GM12878 (cell line): ENCODE results near the gene SYPL2. TPM values are rescaled to one million over a fixed set of nuclear protein-coding genes. Genes with fewer than 3 reads are reported as not detected.

Experiments used
- ATAC-seq: fragments of 200-7000 bp; cut with Tn5 transposase; 3 replicates; pipeline ENCODE4 v1.9.1; 2020; ENCODE audit warnings: mild to moderate bottlenecking, moderate library complexity
- Bru-seq: library from RNA; stranded (reverse); fragments of 400-500 nt; gene quantifications from one replicate; lab custom pipeline; 2021; lab: Mats Ljungman, UMichigan
- BruChase-seq, 2 experiments: library from RNA; stranded (reverse); fragments of 400-500 nt; gene quantifications; one replicate each; lab custom pipeline; 2021; lab: Mats Ljungman, UMichigan
- BruUV-seq: library from RNA; stranded (reverse); fragments of 400-500 nt; replicated peaks from 2 replicates; lab custom pipeline; 2021; lab: Mats Ljungman, UMichigan
- CTCF ChIA-PET: fragments of 300-600 bp; sonication (Branson Sonifier 250); formaldehyde crosslinking; extraction: SDS; loops from one replicate; lab custom pipeline; 2021; ENCODE audit warnings: inconsistent platforms; lab: Yijun Ruan, JAX
- POLR2A ChIA-PET: fragments of 350-600 bp; formaldehyde crosslinking; extraction: SDS; loops from one replicate; lab custom pipeline; 2021; ENCODE audit warnings: inconsistent platforms; lab: Charles Lee
- RAD21 ChIA-PET: fragments of 300-600 bp; sonication (Branson Sonifier 250); formaldehyde crosslinking; loops from one replicate; lab custom pipeline; 2023; ENCODE audit warnings: antibody characterized with exemption; ENCODE audit not compliant: unreplicated experiment; lab: Charles Lee
- SMC1A ChIA-PET: fragments of 300-600 bp; sonication (Branson Sonifier 250); formaldehyde crosslinking; loops from one replicate; lab custom pipeline; 2023; ENCODE audit not compliant: unreplicated experiment, uncharacterized antibody; lab: Charles Lee
- DNase-seq: peaks from one replicate; pipeline ENCODE4 v3.0.0-alpha.2; 2011; ENCODE audit warnings: low read depth, low spot score
- FAIRE-seq: peaks from 3 replicates; lab custom pipeline; 2011; peaks lifted over from hg19 to GRCh38; lab: Jason Lieb, UNC
- H2AFZ ChIP-seq: 2 replicates; pipeline ENCODE4 v1.6.0; 2011; ENCODE audit warnings: low read depth, low read length, control low read depth; ENCODE audit not compliant: control insufficient read depth
- H3K27ac ChIP-seq: 2 replicates; pipeline ENCODE4 v1.5.1; 2011; ENCODE audit warnings: control low read depth; ENCODE audit not compliant: control insufficient read depth, insufficient read depth
- H3K27me3 ChIP-seq, 2 experiments: replicated peaks in 1 of 2; 2 replicates each; pipeline versions ENCODE4 v1.6.0 to v1.6.1; 2011; ENCODE audit warnings: low read length in 1 of 2; ENCODE audit not compliant: control insufficient read depth in 2 of 2, insufficient read depth in 2 of 2
- H3K36me3 ChIP-seq, 2 experiments: 2 replicates each; pipeline ENCODE4 v1.5.1; 2011; ENCODE audit warnings: low read length in 1 of 2; ENCODE audit not compliant: control insufficient read depth in 2 of 2, insufficient read depth in 2 of 2
- H3K4me1 ChIP-seq: 2 replicates; pipeline ENCODE4 v1.6.1; 2011; ENCODE audit warnings: mild to moderate bottlenecking, low read length, moderate library complexity, mixed read lengths; ENCODE audit not compliant: control insufficient read depth, insufficient read depth
- H3K4me2 ChIP-seq: 2 replicates; pipeline ENCODE4 v1.6.0; 2011; ENCODE audit warnings: control low read depth; ENCODE audit not compliant: control insufficient read depth, insufficient read depth
- H3K4me3 ChIP-seq: fragments of 200-600 bp; sonication (generic); 2 replicates; pipeline ENCODE4 v1.5.1; 2016
- H3K79me2 ChIP-seq: 2 replicates; pipeline ENCODE4 v1.6.0; 2011; ENCODE audit warnings: low read length; ENCODE audit not compliant: control insufficient read depth, insufficient read depth
- H3K9ac ChIP-seq: 2 replicates; pipeline ENCODE4 v1.8.0; 2011; ENCODE audit warnings: low read length, control low read depth, mixed read lengths; ENCODE audit not compliant: control insufficient read depth, insufficient read depth
- H3K9me3 ChIP-seq: replicated peaks from 3 replicates; pipeline ENCODE4 v1.5.1; 2011; ENCODE audit warnings: mild to moderate bottlenecking, low read length; ENCODE audit not compliant: control insufficient read depth, insufficient read depth
- H4K20me1 ChIP-seq: 2 replicates; pipeline ENCODE4 v1.6.0; 2011; ENCODE audit not compliant: control insufficient read depth, insufficient read depth
- CHD1 ChIP-seq: IDR thresholded peaks from 2 replicates; pipeline ENCODE4 v1.6.1; 2012; ENCODE audit warnings: low read depth, low read length, improper control_type of control experiment
- IKZF1 ChIP-seq: fragments of 450-650 bp; conservative IDR thresholded peaks from 2 replicates; pipeline ENCODE4 v1.6.1; 2017; ENCODE audit warnings: antibody characterized with exemption, mild to moderate bottlenecking
- NFIC ChIP-seq: IDR thresholded peaks from 2 replicates; pipeline ENCODE4 v1.6.1; 2012; ENCODE audit warnings: low read depth, mild to moderate bottlenecking, inconsistent platforms, low read length, moderate library complexity
- SUZ12 ChIP-seq: fragments of 200-600 bp; sonication (generic); IDR thresholded peaks from one replicate; pipeline ENCODE4 v1.6.1; 2018; ENCODE audit warnings: antibody characterized with exemption, mild to moderate bottlenecking; ENCODE audit not compliant: unreplicated experiment
- WGBS: methylation state at CpG from one replicate; pipeline ENCODE4 v1.1.6; 2016; ENCODE audit warnings: low lambda C conversion rate; ENCODE audit not compliant: insufficient replicate concordance, insufficient coverage; ENCODE audit errors: missing lambda C conversion rate; 5-methylcytosine and 5-hydroxymethylcytosine counted together
- in situ Hi-C: fragments of 300-500 bp; cut with MboI; formaldehyde crosslinking; loops from 9 replicates; pipeline ENCODE4 v1.14.3; 2018; ENCODE audit warnings: mixed read lengths
- intact Hi-C: fragments of 100-400 bp; cut with micrococcal nuclease; formaldehyde crosslinking; loops from one replicate; pipeline ENCODE4 v1.14.2; 2022; ENCODE audit not compliant: unreplicated experiment
- long read RNA-seq, 2 experiments: library from polyadenylated mRNA; unstranded; transcript quantifications; one replicate each; pipeline ENCODE4 v2.0.0, GENCODE V29; 2019 to 2020
- polyA minus RNA-seq, 3 experiments: library from RNA; depleted of rRNA, polyadenylated mRNA; stranded (reverse); fragments of >200 nt; gene quantifications; 2 replicates each; pipeline ENCODE4 v1.2.3, GENCODE V29; 2011
- polyA plus RNA-seq, 11 experiments: library from polyadenylated mRNA; depleted of rRNA in 4 of 11; unstranded in 6 of 11; stranded (reverse) in 5 of 11; fragments of >200 nt; fragmentation: Nextera tagmentation in 4 of 11; fragmentation: Illumina TruSeq in 1 of 11; extraction: Ambion mirVana in 4 of 11; extraction: Trizol in 1 of 11; gene quantifications; 1 replicate in 1 of 11; 2 replicates in 10 of 11; pipeline versions ENCODE4 v1.2.1 to v1.2.3, GENCODE V29; 2011 to 2016; ENCODE audit warnings: inconsistent platforms in 2 of 11, missing spikeins in 2 of 11, low read depth in 1 of 11
- total RNA-seq, 4 experiments: library from RNA; depleted of rRNA in 3 of 4; stranded (reverse); fragments of >200 nt in 3 of 4; fragmentation: Illumina TruSeq in 1 of 4; extraction: Trizol in 1 of 4; gene quantifications; 2 replicates each; pipeline versions ENCODE4 v1.2.1 to v1.2.3, GENCODE V29; 2013 to 2021
- TF ChIP-seq, protein P1 (sequence below): IDR thresholded peaks from 2 replicates; pipeline ENCODE4 v1.6.1; 2011; ENCODE audit warnings: borderline replicate concordance, low read depth, mild to moderate bottlenecking, moderate library complexity, mixed read lengths, low read length; ENCODE audit not compliant: insufficient read depth; ENCODE audit errors: extremely low read length

The SYPL2 gene
- total RNA-seq (2013; cell fraction: nucleolus; rRNA removed): 2.8 and 3.9 TPM in 2 replicates
- total RNA-seq (2014; rRNA removed) (not detected in 2 replicates), total RNA-seq (2014; rRNA removed; fragmentation: Illumina TruSeq; extraction: Trizol) (0.04 TPM in 1 of 2 replicates, not detected in the other), total RNA-seq (2021) (0.08 TPM in 1 of 2 replicates, not detected in the other), polyA plus RNA-seq (2011; rRNA removed) (0.04 and 0.11 TPM in 2 replicates), polyA plus RNA-seq (2014; fragmentation: Illumina TruSeq; extraction: Trizol) (0.06 and 0.08 TPM in 2 replicates), polyA plus RNA-seq (2014; fragmentation: Nextera tagmentation; extraction: Ambion mirVana) (under 1 TPM in 1 of 2 experiments, not detected in 1; 0.05 TPM), polyA plus RNA-seq (2014; rRNA removed) (0.03 and 0.09 TPM in 2 replicates), polyA plus RNA-seq (2016; fragmentation: Nextera tagmentation; extraction: Ambion mirVana) (under 1 TPM in 1 of 2 experiments, not detected in 1; 0.04 TPM), polyA minus RNA-seq (2011; rRNA and poly(A)+ RNA removed) (0.05 and 0.15 TPM in 2 replicates), Bru-seq, nascent RNA (percentile 18 among the genes with signal in this experiment), BruChase-seq, experiment 1, labeled RNA remaining after a 6-hour chase (percentile 31 among the genes with signal in this experiment), BruChase-seq, experiment 2, labeled RNA remaining after a 2-hour chase (percentile 27 among the genes with signal in this experiment)
- polyA plus RNA-seq (2011; ENCODE audit: low read depth): 0.07 TPM
- polyA plus RNA-seq (2011; cell fraction: cytosol; rRNA removed): 0.01 and 0.05 TPM in 2 replicates
- 0.45 and 0.50 TPM in 2 replicates for polyA plus RNA-seq (2011; cell fraction: nucleus; rRNA removed)
- polyA plus RNA-seq (2012): 0.13 and 0.14 TPM in 2 replicates
- polyA minus RNA-seq (2011; cell fraction: cytosol; rRNA and poly(A)+ RNA removed): not detected in 2 replicates
- polyA minus RNA-seq (2011; cell fraction: nucleus; rRNA and poly(A)+ RNA removed): 0.12 TPM in 1 of 2 replicates, not detected in the other
- long read RNA-seq, experiment 1: 0 reads
- long read RNA-seq, experiment 2: 0 reads

GRCh38 chr1:109466452-109467300 lies at the start of gene SYPL2:
Gene SYPL2 (plus strand): TSS chr1:109466546. CDS start chr1:109466844, 298 bp downstream.
- ATAC-seq: no peak; the same call in 2 of the 3 replicates
- POLR2A ChIA-PET: no interaction called here
- in situ Hi-C loops: no loop called here
- no TSS peak for BruUV-seq
- Histone ChIP-seq H3K27me3 (peaks cover 4 to 7% of the 10 kb centered on the region in 2 experiments; a peak in 3 of 4 replicates), H3K4me1 (no peaks in the 10 kb centered on the region), H3K9ac (no peak within 1 kb of the TSS), H3K27ac (no peak within 1 kb of the TSS), H3K36me3 (no peaks in the 10 kb centered on the region), H2AFZ (no peak within 1 kb of the TSS), H4K20me1 (no peaks in the 10 kb centered on the region), H3K79me2 (no peaks in the 10 kb centered on the region), H3K9me3 (no peaks in the 10 kb centered on the region), H3K4me2 (peak within 1 kb of the TSS; percentile 64; the same call in 1 of the 2 replicates), H3K4me3 (no peak within 1 kb of the TSS)
- RAD21 ChIA-PET: no interaction called here
- no peak for FAIRE-seq
- intact Hi-C loops: no loop called here
- TF ChIP-seq IKZF1: peak; percentile 24; the same call in 1 of the 2 replicates
- TF ChIP-seq CHD1: no peak
- TF ChIP-seq, protein P1, sequence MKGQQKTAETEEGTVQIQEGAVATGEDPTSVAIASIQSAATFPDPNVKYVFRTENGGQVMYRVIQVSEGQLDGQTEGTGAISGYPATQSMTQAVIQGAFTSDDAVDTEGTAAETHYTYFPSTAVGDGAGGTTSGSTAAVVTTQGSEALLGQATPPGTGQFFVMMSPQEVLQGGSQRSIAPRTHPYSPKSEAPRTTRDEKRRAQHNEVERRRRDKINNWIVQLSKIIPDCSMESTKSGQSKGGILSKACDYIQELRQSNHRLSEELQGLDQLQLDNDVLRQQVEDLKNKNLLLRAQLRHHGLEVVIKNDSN: peak; percentile 59
- TF ChIP-seq NFIC: no peak
- peak; percentile 93 for TF ChIP-seq SUZ12
- CTCF ChIA-PET: interaction anchor here (0.7 kb wide), 1 partner anchor 66 kb away, joined by 3 read pairs; no protein-coding TSS in a partner anchor
- WGBS: 51% methylated on average over 63 of the region's 88 CpGs
- no peak for DNase-seq
- SMC1A ChIA-PET: no interaction called here
